Activated CD8-positive, alpha-beta memory T cell treated with anti-CD3 and anti-CD28 coated beads for 48 hours (primary cell): ENCODE data around the gene CEP250.
"Not testable (repeated sequence)": the region's sequence is repeated elsewhere in the genome, so short reads cannot be mapped to it uniquely, and the experiment has no call there.

Source experiments
- DNase-seq, 3 experiments: peaks; one replicate each; pipeline ENCODE4 v3.0.0-alpha.2; 2020; ENCODE audit warnings: low read depth in 2 of 3, low spot score in 2 of 3

Gene CEP250

GRCh38 chr20:35449855-35450254 lies 5.5 kb upstream of the CEP250 start:
- not testable (repeated sequence) for DNase-seq

- no peak for DNase-seq
Observed at GRCh38 chr20:35451295-35451694, 4.1 kb upstream of the CEP250 start.

DNA sequence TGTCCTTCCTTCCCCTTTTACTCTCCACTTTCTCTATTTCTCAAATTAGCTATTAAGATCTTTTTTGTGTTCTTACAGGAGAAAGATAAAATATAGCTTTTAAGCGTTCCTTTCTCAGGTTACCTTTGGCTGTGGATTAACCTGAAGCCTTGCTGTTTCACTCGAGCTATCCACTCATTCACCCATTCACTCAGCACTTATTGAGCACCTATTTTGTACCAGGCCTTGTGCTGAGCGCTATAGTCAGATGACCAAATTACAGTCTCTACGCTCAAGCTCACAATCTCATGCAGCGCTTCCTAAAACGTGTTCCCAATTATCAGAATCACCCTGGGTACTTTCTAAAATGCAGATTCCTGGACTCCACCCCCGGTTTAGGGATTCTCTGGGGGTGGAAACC lies 1.8 kb upstream of the CEP250 start:
- no peak for DNase-seq

- DNase-seq = not testable (repeated sequence)
Observed at GRCh38 chr20:35456700-35457099, 1.3 kb downstream of the CEP250 start.

DNA sequence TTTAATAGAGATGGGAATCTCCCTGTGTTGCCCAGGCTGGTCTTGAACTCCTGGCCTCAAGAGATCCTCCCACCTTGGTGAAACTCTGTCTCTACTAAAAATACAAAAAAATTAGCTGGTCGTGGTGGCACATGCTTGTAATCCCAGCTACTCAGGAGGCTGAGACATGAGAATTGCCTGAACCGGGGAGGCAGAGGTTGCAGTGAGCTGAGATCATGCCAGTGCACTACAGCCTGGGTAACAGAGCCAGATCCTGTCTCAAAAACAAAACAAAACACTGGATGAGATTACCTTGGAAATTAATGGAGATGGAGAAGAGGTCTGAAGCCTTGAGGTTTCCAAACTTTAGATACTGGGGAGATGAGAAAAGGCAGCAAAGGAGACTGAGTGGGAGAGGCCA lies 2.1 kb downstream of the CEP250 start:
- not testable (repeated sequence) for DNase-seq

- DNase-seq = no peak
Observed at GRCh38 chr20:35458388-35458787, 3.0 kb downstream of the CEP250 start.

DNA sequence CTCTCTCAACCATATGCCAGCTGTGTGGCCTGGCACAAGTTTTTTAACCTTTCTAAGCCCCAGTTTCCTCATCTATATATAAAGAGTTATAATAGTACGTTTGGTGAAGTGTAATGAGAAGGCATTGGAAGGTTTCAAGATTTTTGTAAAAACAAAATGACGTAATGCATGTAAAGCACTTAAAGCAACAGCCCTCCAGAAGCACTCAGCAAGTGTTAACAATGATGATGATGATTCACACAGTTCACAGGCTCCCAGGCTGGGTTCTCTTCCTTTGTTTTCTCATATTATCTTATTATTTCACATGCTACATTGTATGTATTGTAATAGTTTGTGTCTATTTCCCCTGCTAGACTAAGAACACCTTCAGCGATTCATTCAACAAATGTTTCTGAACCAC lies 6.2 kb downstream of the CEP250 start:
- DNase-seq = no peak

DNA sequence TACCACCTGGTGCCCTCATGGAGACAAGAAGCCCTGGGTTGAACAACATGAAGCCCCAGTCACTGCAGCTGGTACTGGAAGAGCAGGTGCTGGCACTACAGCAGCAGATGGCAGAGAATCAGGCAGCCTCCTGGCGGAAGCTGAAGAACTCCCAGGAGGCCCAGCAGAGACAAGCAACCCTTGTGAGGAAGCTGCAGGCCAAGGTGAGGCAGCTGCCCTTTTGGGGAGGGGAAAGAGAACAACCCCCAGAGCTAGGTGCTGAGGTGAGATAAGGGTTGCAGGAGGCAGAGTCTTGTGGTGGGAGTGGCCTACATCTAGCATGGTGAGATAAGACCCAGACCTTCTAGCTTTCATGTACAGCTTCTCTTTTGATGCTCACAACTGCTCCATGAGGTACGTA lies 7.0 kb downstream of the CEP250 start:
- DNase-seq = no peak

- no peak for DNase-seq
Observed at GRCh38 chr20:35463455-35464300, 8.3 kb downstream of the CEP250 start.

DNA sequence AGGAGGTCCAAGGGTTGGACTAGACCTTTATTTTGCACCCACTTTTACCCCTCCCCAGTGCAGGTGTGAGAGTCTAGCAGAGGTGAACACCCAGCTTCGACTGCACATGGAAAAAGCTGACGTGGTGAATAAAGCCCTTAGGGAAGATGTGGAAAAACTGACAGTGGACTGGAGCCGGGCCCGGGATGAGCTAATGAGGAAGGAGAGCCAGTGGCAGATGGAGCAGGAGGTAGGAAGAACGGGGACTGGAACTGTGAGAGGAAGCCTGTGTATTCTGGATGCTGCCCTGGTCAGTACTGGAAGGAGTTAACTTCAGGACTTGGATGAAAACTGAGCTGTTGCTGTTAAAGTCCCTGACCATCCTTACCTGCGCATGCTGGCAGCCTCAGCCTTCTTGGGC lies 10.6 kb downstream of the CEP250 start:
- DNase-seq = no peak

- DNase-seq = no peak
Observed at GRCh38 chr20:35466856-35467255, 11.5 kb downstream of the CEP250 start.

DNA sequence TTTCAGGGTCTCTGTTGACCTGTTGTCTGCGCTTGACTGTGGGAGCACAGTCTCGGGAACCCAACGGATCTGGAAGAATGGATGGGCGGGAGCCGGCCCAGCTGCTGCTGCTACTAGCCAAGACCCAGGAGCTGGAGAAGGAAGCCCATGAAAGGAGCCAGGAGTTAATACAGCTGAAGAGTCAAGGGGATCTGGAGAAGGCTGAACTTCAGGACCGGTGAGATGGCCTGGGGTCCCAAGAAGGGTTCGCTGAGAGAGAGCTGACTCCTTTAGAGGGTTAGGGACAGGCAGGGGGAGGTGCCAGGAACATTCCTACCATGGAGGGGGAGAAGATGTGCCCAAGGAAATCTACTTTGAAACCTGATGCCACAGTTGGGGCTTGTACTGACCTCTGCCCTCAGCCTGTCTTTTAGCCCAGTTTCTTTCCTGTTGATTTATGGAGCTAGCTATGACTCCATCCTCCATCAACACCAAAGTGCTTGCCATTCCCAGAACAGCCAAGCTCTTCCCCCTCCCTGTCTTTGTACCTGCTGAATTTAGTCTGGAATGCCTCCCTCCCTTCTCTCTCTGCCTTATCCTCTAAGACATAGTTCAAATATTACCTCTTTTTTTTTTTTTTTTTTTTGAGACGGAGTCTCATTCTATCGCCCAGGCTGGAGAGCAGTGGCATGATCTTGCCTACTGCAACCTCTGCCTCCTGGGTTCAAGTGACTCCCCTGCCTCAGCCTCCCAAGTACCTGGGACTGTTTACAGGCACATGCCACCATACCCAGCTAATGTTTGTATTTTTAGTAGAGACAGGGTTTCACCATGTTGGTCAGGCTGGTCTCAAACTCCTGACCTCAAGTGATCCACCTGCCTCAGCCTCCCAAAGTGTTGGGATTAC lies 12.2 kb downstream of the CEP250 start:
- DNase-seq = no peak

GRCh38 chr20:35468671-35469334 lies 13.4 kb downstream of the CEP250 start:
- no peak for DNase-seq

DNA sequence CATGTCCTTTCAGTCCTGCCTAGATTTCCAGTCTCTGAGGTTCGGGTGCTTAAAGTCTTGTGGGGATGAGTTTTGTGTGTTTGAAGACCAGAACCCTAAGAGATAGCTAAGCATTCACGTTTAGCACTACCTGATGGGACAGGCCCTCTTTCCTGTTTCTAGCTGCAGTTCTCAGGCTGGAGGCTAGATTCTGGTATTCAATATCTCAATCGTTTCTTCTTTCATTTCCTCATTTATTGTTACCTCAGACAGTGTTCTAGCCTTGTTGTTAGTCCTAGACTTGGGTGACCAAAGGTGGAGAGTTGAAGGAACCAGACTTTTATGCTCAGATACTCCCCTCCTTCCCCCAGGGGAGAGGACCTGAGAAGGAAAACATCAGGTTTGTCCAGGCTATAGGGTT lies 16.8 kb downstream of the CEP250 start:
- DNase-seq = no peak

GRCh38 chr20:35473684-35474083 lies 18.3 kb downstream of the CEP250 start:
- DNase-seq = no peak

GRCh38 chr20:35474303-35474871 lies 19.0 kb downstream of the CEP250 start:
- DNase-seq = no peak

GRCh38 chr20:35476288-35476687 lies 20.9 kb downstream of the CEP250 start:
- DNase-seq = no peak

DNA sequence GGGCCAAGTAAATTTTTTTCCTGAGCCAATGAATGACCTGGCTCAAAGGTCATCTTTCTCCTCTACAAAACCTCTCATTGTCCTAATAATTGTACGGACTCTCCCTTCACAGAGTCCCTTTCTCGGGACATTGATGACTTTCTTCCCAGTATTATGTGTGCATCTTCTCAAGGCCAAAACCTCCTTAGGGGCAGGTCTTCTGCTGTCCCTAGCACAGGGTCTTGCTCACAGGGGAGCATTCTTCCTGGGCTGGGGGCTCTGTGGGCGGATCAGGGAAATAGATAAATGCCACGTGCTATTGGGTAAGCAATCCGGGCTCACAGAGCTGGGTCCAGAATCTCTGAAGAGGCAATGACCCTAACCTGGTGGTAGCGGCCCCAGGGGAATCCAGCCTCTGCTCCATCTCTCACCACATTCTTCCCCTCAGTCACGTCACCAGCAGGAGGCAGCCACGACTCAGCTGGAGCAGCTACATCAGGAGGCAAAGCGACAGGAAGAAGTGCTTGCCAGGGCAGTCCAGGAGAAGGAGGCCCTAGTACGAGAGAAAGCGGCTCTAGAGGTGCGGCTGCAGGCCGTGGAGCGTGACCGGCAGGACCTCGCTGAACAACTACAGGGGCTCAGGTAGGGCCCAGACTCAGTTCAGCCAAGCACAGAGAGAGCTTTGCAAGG lies 23.5 kb downstream of the CEP250 start:
- no peak for DNase-seq

GRCh38 chr20:35479798-35480197 lies 24.4 kb downstream of the CEP250 start:
- DNase-seq = no peak

GRCh38 chr20:35487479-35487878 lies 32.1 kb downstream of the CEP250 start:
- DNase-seq = no peak

- no peak for DNase-seq
Observed at GRCh38 chr20:35489717-35490116, 34.3 kb downstream of the CEP250 start.
